Brain microvascular endothelial cell (primary cell): Measurements from ENCODE around the gene PSMD11.

Source experiments
- DNase-seq: peaks from one replicate; pipeline ENCODE4 v3.0.0-alpha.2; 2020
- H3K27ac ChIP-seq: fragments of 250-450 bp; sonication (Bioruptor Pico); 2 replicates; pipeline ENCODE4 v1.5.1; 2020; ENCODE audit warnings: mild to moderate bottlenecking, moderate library complexity
- H3K27me3 ChIP-seq: fragments of 250-450 bp; sonication (Bioruptor Pico); replicated peaks from 2 replicates; pipeline ENCODE4 v1.5.1; 2020; ENCODE audit warnings: mild to moderate bottlenecking
- H3K36me3 ChIP-seq: fragments of 250-450 bp; sonication (Bioruptor Pico); replicated peaks from 2 replicates; pipeline ENCODE4 v1.5.1; 2020; ENCODE audit warnings: mild to moderate bottlenecking
- H3K4me3 ChIP-seq: 2 replicates; pipeline ENCODE4 v1.5.1; 2011; ENCODE audit warnings: low read depth, mild to moderate bottlenecking, control low read depth, low read length, moderate library complexity
- CTCF ChIP-seq: IDR thresholded peaks from 2 replicates; pipeline ENCODE4 v1.5.1; 2011; ENCODE audit warnings: low read depth, mild to moderate bottlenecking, moderate library complexity, low read length, control low read depth, inconsistent platforms; ENCODE audit errors: missing control alignments
- in situ Hi-C: cut with HindIII; loops from 2 replicates; pipeline ENCODE4 v1.10.0; 2017; ENCODE audit warnings: low sequenced_read_pairs, low pct_ligation_motif_present

The PSMD11 gene

GRCh38 chr17:32512328-32512727, 68.0 kb downstream of the PSMD11 start:
- Histone ChIP-seq H3K36me3 (no peaks in the 10 kb centered on the region), H3K4me3 (no peak overlapping the region), H3K27ac (no peak overlapping the region), H3K27me3 (no peaks in the 10 kb centered on the region)
- in situ Hi-C loops, result no loop called here
- no peak for TF ChIP-seq CTCF
- DNase-seq, result no peak

- H3K4me3 ChIP-seq, result no peak overlapping the region
Measured at GRCh38 chr17:32513579-32513978, 69.3 kb downstream of the PSMD11 start.

GRCh38 chr17:32514606-32515005, 70.3 kb downstream of the PSMD11 start:
- in situ Hi-C loops, result no loop called here
- Histone ChIP-seq H3K36me3 (no peaks in the 10 kb centered on the region), H3K27ac (no peak overlapping the region), H3K4me3 (no peak overlapping the region), H3K27me3 (no peaks in the 10 kb centered on the region)
- no peak for DNase-seq
- TF ChIP-seq CTCF, result no peak

More at GRCh38 chr17:32513579-32513978, 69.3 kb downstream of the PSMD11 start:
- TF ChIP-seq CTCF, result no peak
- no peaks in the 10 kb centered on the region for H3K36me3 ChIP-seq
- DNase-seq, result no peak
- in situ Hi-C loops, result no loop called here
- H3K27me3 ChIP-seq, result no peaks in the 10 kb centered on the region
- no peak overlapping the region for H3K27ac ChIP-seq

GRCh38 chr17:32515677-32516383, 71.5 kb downstream of the PSMD11 start:
- H3K27me3 ChIP-seq, result no peaks in the 10 kb centered on the region
- H3K36me3 ChIP-seq, result no peaks in the 10 kb centered on the region
- in situ Hi-C loops, result no loop called here
- no peak for DNase-seq
- no peak overlapping the region for H3K27ac ChIP-seq
- H3K4me3 ChIP-seq, result no peak overlapping the region
- TF ChIP-seq CTCF, result no peak

GRCh38 chr17:32516450-32516849, 72.1 kb downstream of the PSMD11 start:
- in situ Hi-C loops, result no loop called here
- Histone ChIP-seq H3K27ac (no peak overlapping the region), H3K4me3 (no peak overlapping the region), H3K36me3 (no peaks in the 10 kb centered on the region), H3K27me3 (no peaks in the 10 kb centered on the region)
- TF ChIP-seq CTCF, result no peak
- DNase-seq, result no peak
